GM18951 (cell line): ENCODE measurements around the gene KCTD19.
A peak's percentile ranks its signal among the peaks of the same experiment; 100 is the strongest.
"Not testable (repeated sequence)": the region's sequence is repeated elsewhere in the genome, so short reads cannot be mapped to it uniquely, and the experiment has no call there.

Experiments used
- POLR2A ChIP-seq: IDR thresholded peaks from 4 replicates; pipeline ENCODE4 v1.6.1; 2011; ENCODE audit warnings: mild to moderate bottlenecking; ENCODE audit not compliant: insufficient read length, insufficient read depth; ENCODE audit errors: extremely low read depth
- in situ Hi-C: fragments of 300-500 bp; cut with MboI; formaldehyde crosslinking; loops from one replicate; pipeline ENCODE4 v1.12.0; 2022; ENCODE audit warnings: low sequenced_read_pairs, mixed read lengths, inconsistent platforms; ENCODE audit not compliant: unreplicated experiment

Gene KCTD19

GRCh38 chr16:67326472-67327309 is at the start of gene KCTD19, which contains the start of gene LRRC36:
TSS of gene KCTD19 (minus strand) at chr16:67326741. CDS start at chr16:67326707, 34 bp downstream.
TSS of gene LRRC36 (plus strand) at chr16:67326815. CDS start at chr16:67326863, 48 bp downstream.
- TF ChIP-seq POLR2A, result peak; percentile 31
- in situ Hi-C loops, result no loop called here

DNA sequence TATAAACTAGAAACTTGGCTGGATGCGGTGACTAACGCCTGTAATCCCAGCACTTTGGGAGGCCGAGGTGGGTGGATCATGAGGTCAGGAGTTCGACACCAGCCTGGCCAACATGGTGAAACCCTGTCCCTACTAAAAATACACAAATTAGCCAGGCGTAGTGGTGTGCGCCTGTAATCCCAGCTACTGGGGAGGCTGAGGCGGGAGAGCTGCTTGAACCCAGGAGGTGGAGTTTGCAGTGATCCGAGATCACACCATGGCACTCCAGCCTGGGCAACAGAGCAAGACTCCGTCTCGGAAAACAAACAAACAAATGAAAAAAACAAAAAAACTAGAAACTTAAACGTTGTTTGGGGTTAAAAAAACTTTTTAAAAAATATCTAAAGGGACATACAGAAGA is 49.5 kb upstream of the KCTD19 start:
- in situ Hi-C loops, result not testable (repeated sequence)

GRCh38 chr16:67372664-67373063 is 46.1 kb upstream of the KCTD19 start:
- in situ Hi-C loops, result no loop called here
- no peak for TF ChIP-seq POLR2A

GRCh38 chr16:67370661-67371060 is 44.1 kb upstream of the KCTD19 start:
- no peak for TF ChIP-seq POLR2A
- in situ Hi-C loops, result no loop called here

GRCh38 chr16:67364600-67365235 is 38.2 kb upstream of the KCTD19 start:
- TF ChIP-seq POLR2A, result no peak
- in situ Hi-C loops, result no loop called here

- in situ Hi-C loops, result no loop called here
- no peak for TF ChIP-seq POLR2A
Observed at GRCh38 chr16:67361038-67361437, 34.5 kb upstream of the KCTD19 start.

DNA sequence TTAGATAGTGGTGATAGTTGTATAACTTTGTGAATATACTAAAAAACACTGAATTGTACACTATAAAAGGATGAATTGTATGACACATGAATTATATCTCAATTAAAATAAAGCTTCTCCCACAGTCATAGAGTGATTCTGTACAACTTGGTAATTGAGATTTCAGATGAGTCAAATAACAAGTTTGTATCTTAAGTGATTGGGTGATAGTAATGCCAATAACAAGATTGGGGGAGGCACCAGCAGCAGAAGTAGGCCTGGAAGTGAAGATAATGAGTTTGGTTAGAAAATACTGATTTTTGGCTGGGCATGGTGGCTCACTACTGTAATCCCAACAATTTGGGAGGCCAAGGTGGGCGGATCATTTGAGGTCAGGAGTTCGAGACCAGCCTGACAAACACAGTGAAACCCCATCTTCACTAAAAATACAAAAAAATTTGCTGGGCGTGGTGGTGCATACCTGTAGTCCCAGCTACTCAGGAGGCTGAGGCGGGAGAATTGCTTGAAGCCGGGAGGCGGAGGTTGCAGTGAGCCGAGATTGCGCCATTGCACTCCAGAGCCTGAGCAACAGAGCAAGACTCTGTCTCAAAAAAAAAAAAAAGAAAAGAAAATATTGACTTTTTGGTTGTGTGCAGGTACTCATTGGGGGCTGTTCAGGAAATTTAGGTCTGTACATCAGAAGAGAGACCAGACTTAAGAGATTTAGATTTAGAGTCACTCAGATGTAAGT is 33.2 kb upstream of the KCTD19 start:
- in situ Hi-C loops, result not testable (repeated sequence)

DNA sequence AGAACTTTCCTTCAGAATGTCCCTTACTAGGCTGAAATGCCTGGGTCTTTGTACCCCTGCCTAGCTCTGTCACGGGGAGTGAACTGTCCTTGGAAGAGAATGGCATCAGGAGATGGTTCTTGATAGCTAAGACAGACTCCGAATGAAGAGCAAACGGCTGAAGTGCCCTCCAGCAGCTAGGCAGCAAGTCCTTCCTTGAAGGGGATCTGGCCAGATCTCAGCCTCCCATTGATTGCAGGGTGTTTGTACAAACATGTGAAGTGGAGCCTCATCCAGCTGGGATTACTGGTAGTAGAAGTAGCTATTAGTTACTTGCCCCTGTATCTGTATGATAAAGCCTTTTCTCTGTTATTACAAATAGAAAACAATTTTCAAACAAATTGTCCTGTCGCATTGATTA is 31.0 kb upstream of the KCTD19 start:
- TF ChIP-seq POLR2A, result no peak
- in situ Hi-C loops, result no loop called here

DNA sequence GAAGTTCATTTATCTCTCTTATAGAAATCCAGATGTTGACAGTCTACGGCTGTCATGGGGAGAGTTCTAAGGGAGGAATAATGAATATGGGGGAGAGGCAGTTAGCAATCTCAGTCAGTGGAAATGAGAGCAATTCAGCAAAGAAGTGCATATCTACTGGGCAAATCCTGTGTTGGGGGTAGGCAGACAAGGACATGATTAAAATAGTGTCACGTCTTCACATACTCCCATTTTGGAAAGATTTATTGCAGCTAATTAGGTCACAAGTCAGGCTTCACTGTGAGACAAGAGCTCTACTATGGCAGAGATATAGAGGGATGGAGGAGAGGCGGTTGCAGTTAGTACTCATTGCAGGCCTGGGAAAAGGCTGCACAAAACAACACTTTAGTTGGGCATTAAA is 29.9 kb upstream of the KCTD19 start:
- TF ChIP-seq POLR2A, result no peak
- in situ Hi-C loops, result no loop called here

GRCh38 chr16:67352463-67352862 is 25.9 kb upstream of the KCTD19 start:
- in situ Hi-C loops, result not testable (repeated sequence)

DNA sequence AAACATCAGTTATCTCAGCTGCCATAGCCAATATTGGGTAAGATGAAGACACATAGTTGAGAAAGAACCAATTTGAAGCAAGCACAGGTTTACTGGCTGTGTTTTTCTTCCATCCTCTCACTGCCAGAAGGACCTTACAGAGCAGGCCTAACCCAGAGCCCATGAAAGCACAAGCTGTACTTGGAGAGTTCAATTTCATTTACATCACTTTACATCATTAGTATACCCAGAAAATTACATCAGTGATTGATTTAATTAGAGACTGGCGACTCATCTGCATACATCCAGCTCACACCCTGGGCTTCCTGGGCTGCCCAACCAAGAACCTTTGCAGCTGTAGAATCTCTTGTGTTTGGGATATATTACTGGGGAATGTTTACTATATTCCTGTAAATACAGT is 23.8 kb upstream of the KCTD19 start:
- no peak for TF ChIP-seq POLR2A
- in situ Hi-C loops, result no loop called here

DNA sequence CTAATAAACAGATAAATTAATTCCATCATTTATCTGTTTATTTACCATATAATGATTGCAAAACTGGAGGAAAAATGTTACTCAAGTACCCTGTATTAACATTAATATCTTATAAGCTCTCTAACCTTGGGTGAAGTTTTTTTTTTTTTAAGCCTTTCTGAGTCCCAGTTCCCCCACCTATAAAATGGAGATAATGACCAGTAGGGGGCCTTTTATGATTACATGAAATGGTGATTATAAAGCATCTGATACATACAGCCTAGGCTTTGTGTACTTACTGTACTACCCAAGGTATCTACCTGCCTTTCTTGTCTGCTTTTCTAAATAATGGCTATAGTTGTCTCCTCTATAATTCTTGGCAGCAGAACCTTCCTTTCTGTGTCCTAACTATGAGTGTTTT is 22.6 kb upstream of the KCTD19 start:
- no peak for TF ChIP-seq POLR2A
- in situ Hi-C loops, result no loop called here

DNA sequence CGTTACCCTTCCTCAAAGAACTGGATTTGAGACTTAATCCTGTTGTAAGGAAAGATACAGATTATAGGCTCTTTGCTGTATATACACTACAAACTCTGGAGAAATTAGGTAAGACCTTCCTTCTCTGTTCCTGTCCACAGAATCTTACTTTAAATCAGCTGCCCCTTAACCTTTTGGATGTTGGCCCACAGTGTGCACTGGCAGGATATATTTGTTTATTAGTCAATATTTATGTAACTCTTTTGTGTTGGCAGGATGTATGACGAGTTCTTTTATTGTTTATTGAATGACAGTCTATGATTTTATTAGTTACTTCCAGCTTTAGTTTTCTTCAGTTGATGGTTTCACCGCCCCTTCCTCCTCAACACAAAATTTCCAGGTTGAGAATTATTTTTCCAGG is 19.8 kb upstream of the KCTD19 start:
- in situ Hi-C loops, result no loop called here
- TF ChIP-seq POLR2A, result no peak

- in situ Hi-C loops, result no loop called here
- no peak for TF ChIP-seq POLR2A
Observed at GRCh38 chr16:67345401-67345800, 18.9 kb upstream of the KCTD19 start.
